Testis (tissue), 3 donors: ENCODE results near the gene DNAJC18. TPM values are rescaled to one million over a fixed set of nuclear protein-coding genes. Genes with fewer than 3 reads are reported as not detected.

Source experiments
- DNase-seq: peaks from one replicate; pipeline ENCODE4 v3.0.0-alpha.2; 2019
- H3K27ac ChIP-seq, 2 donors: fragments of 200-600 bp; sonication (generic); one replicate each; pipeline ENCODE4 v1.5.1; 2019
- H3K27me3 ChIP-seq: fragments of 200-600 bp; sonication (generic); one replicate; pipeline ENCODE4 v1.5.1; 2019
- H3K36me3 ChIP-seq: fragments of 200-600 bp; sonication (generic); one replicate; pipeline ENCODE4 v1.5.1; 2017; ENCODE audit warnings: low read depth; ENCODE audit errors: missing control alignments
- H3K4me1 ChIP-seq: fragments of 200-600 bp; sonication (generic); one replicate; pipeline ENCODE4 v1.5.1; 2019
- H3K4me3 ChIP-seq, 2 donors: fragments of 200-600 bp; sonication (generic); one replicate each; pipeline ENCODE4 v1.5.1; 2017 to 2019
- H3K9me3 ChIP-seq: fragments of 200-600 bp; sonication (generic); one replicate; pipeline ENCODE4 v1.5.1; 2017
- POLR2A ChIP-seq: fragments of 450-650 bp; IDR thresholded peaks from one replicate; pipeline ENCODE4 v1.6.1; 2017; ENCODE audit warnings: antibody characterized with exemption, mild to moderate bottlenecking, moderate library complexity
- WGBS, 2 donors: methylation state at CpG; one replicate each; pipeline ENCODE4 v1.1.5; 2018; 5-methylcytosine and 5-hydroxymethylcytosine counted together
- intact Hi-C: fragments of 100-400 bp; cut with DNase I; formaldehyde crosslinking; loops from one replicate; pipeline ENCODE4 v1.15.1; 2023; ENCODE audit warnings: low total_unique reads
- polyA plus RNA-seq: library from polyadenylated mRNA; stranded (reverse); fragments of 350-450 nt; fragmentation: Illumina TruSeq; extraction: RNeasy Lipid Tissue Mini Kit (QIAGEN cat#74804); gene quantifications from one replicate; pipeline ENCODE4 v1.2.3, GENCODE V29; 2014; ENCODE audit warnings: low read depth, low replicate concordance; ENCODE audit not compliant: insufficient read depth
- total RNA-seq, 2 donors: library from RNA; depleted of rRNA; stranded (reverse); fragments of >200 nt; gene quantifications; one replicate each; pipeline ENCODE4 v1.2.3, GENCODE V29; 2016
- TF ChIP-seq, protein P1 (sequence below), 3 experiments: fragments of 450-650 bp in 2 of 3; fragments of 200-600 bp in 1 of 3; sonication (generic) in 1 of 3; IDR thresholded peaks; one replicate each; pipeline ENCODE4 v1.5.1; 2016 to 2019; ENCODE audit warnings: antibody characterized with exemption in 3 of 3, mild to moderate bottlenecking in 2 of 3, moderate library complexity in 1 of 3

Gene DNAJC18
- total and polyA plus RNA-seq, 3 donors from 2014 or later: 45.0 to 283 (median 98.3) TPM

GRCh38 chr5:139392678-139393496, 46.4 kb downstream of the DNAJC18 start:
- H3K27me3 ChIP-seq: no peaks in the 10 kb centered on the region
- 29 to 36% methylated on average over 39 to 57 of the region's 77 CpGs for WGBS, 2 donors
- peak; percentile 41 for DNase-seq
- peak overlapping the region; percentile 43 to 59 for H3K4me3 ChIP-seq
- no peaks in the 10 kb centered on the region for H3K36me3 ChIP-seq
- H3K4me1 ChIP-seq: peaks cover 8% of the 10 kb centered on the region
- H3K27ac ChIP-seq: no peak overlapping the region
- no peaks in the 10 kb centered on the region for H3K9me3 ChIP-seq
- intact Hi-C loops: no loop called here
- no peak for TF ChIP-seq POLR2A
- TF ChIP-seq, protein P1, sequence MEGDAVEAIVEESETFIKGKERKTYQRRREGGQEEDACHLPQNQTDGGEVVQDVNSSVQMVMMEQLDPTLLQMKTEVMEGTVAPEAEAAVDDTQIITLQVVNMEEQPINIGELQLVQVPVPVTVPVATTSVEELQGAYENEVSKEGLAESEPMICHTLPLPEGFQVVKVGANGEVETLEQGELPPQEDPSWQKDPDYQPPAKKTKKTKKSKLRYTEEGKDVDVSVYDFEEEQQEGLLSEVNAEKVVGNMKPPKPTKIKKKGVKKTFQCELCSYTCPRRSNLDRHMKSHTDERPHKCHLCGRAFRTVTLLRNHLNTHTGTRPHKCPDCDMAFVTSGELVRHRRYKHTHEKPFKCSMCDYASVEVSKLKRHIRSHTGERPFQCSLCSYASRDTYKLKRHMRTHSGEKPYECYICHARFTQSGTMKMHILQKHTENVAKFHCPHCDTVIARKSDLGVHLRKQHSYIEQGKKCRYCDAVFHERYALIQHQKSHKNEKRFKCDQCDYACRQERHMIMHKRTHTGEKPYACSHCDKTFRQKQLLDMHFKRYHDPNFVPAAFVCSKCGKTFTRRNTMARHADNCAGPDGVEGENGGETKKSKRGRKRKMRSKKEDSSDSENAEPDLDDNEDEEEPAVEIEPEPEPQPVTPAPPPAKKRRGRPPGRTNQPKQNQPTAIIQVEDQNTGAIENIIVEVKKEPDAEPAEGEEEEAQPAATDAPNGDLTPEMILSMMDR (IDR thresholded peaks at IDR 0.05): peak; percentile 21 to 24 (median 22)

DNA sequence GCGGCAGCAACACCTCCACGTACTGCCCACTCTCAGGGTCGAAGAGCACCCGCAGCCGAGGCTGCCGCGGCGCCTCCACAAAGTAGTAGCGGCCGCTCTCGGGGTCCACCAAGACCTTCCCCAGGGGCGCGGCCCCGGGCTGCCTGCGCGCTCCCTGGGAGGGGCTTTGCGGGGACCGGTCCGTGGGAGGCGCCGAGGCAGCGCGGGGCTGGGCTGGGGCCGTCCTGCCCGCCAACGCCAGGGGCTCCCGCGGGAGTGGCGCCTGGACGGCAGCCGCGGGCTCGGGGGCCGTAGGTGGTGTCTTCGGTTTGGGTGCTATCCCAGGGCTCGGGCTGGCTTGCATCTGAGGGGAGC, 47.0 kb downstream of the DNAJC18 start:
- no peaks in the 10 kb centered on the region for H3K27me3 ChIP-seq
- H3K27ac ChIP-seq: no peak overlapping the region
- DNase-seq: no peak
- 16 to 20% methylated on average over 8 to 34 of the region's 36 CpGs for WGBS, 2 donors
- intact Hi-C loops: no loop called here
- TF ChIP-seq, protein P1 (IDR thresholded peaks at IDR 0.05): no peak
- no peak for TF ChIP-seq POLR2A
- peak overlapping the region; percentile 43 to 59 for H3K4me3 ChIP-seq
- peaks cover 8% of the 10 kb centered on the region for H3K4me1 ChIP-seq
- H3K9me3 ChIP-seq: no peaks in the 10 kb centered on the region
- no peaks in the 10 kb centered on the region for H3K36me3 ChIP-seq

DNA sequence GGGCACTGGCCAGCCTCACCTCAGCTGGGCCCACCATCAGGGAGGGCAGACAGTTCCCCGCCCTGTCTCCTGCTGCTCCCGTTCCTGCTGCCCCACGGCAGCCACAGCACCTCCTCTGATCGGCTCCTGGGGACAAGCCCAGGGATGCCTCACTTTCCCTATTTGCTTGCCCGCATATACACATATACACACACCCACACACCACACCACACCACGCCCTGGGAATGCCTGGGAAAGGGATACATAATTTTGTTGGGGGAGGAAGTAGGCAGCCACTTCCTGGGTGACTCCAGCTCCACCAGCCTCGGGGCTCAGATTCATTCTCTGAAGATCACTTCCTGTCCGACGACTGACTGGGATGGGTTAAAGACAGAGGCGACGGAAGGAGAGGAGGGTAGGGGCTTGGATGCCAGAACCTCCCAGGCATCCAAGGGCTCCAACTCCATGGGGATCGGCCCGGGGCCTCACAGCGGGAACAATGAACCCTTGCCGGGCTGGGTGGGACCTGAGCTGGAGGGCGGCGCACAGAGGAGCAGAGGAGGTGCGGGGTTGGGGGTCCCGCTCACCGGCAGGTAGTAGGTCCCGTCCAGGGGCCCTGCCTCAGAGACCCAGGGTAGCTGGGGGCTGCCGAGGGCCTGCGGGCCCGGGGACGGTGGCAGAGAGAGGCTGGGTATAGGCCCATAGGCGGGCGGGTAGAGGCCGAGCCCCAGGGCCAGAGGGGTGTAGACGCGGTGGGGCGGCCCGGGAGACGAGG, 47.6 kb downstream of the DNAJC18 start:
- intact Hi-C loops: no loop called here
- no peaks in the 10 kb centered on the region for H3K9me3 ChIP-seq
- WGBS, 2 donors: 52 to 58% methylated on average over 20 to 33 of the region's 33 CpGs
- no peaks in the 10 kb centered on the region for H3K36me3 ChIP-seq
- DNase-seq: no peak
- no peaks in the 10 kb centered on the region for H3K27me3 ChIP-seq
- peak overlapping the region; percentile 43 to 59 for H3K4me3 ChIP-seq
- peaks cover 8% of the 10 kb centered on the region for H3K4me1 ChIP-seq
- no peak overlapping the region for H3K27ac ChIP-seq
- no peak for TF ChIP-seq POLR2A
- TF ChIP-seq, protein P1 (IDR thresholded peaks at IDR 0.05): no peak

GRCh38 chr5:139390639-139391569, 48.4 kb downstream of the DNAJC18 start:
- Histone ChIP-seq H3K27ac (no peak overlapping the region), H3K27me3 (no peaks in the 10 kb centered on the region), H3K9me3 (no peaks in the 10 kb centered on the region), H3K4me3 (no peak overlapping the region), H3K36me3 (no peaks in the 10 kb centered on the region), H3K4me1 (peaks cover 8% of the 10 kb centered on the region)
- TF ChIP-seq POLR2A: no peak
- TF ChIP-seq, protein P1 (IDR thresholded peaks at IDR 0.05): no peak
- DNase-seq: no peak
- intact Hi-C loops: no loop called here
- WGBS, 2 donors: 77 to 87% methylated on average over 9 to 10 of the region's 10 CpGs
